ENCODE measurements around the gene NABP1.
A peak's percentile ranks its signal among the peaks of the same experiment; 100 is the strongest.

Gene NABP1

DNA sequence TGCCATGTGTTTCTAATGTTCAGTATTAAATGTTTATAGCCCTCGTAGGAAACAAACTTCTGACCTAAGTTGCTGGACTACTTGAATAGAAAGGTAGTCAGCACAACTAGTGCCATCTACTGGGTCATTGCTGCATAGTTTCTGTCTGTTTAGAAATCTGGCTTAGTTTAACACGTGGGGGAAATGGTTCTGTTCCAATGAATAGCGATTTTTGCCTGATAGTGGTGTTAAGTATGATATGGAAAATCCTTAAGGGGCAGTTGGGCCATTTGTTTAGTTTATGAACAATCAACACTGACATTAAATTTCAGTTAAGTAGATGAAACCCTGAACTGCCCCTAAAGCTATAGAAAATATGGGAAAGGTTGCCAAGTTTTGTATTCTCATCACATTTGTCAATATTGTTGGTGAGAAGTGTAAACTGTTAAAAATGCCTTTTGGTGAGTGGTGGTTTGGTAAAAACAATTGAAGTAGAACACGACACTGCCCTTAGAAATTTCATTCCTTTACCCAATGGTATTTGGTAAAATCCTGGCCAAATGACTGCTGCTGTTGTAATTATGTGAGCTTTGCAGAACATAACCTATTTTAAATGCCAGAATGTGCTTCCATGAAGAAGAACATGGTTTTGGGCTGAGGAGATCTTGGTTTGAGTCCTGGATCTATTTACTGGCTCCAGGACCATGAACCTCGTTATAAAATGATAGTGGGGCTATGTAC is 13.2 kb downstream of the NABP1 start:
- peak overlapping the region; percentile 22 for H3K4me3 ChIP-seq
- H3K27ac ChIP-seq = no peak overlapping the region
- no peak for DNase-seq (ENCODE audit: low spot score)
- TF ChIP-seq CTCF (IDR thresholded peaks at IDR 0.05) = peak; percentile 33

DNA sequence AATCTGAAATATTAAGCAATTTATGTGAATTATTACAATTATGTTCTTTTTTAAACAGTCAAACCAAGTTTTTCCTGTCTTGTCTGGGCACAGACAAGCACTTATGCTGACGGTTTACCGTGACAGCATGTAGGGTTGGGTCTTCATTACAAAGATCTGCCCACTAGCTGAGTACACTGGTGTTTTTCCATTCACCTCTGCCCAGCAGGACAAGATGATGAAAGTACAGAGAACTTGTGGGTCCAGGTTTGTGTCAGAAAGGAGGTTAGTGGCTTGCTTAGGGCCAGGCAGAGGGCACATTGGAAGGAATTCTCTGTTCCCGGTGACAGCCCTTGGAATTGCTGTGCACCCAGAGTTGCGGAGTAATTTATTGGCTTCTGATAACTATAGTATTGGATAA is 14.0 kb downstream of the NABP1 start:
- DNase-seq (ENCODE audit: low spot score) = no peak
- no peak for TF ChIP-seq CTCF (IDR thresholded peaks at IDR 0.05)
- H3K4me3 ChIP-seq = no peak overlapping the region
- no peak overlapping the region for H3K27ac ChIP-seq

DNA sequence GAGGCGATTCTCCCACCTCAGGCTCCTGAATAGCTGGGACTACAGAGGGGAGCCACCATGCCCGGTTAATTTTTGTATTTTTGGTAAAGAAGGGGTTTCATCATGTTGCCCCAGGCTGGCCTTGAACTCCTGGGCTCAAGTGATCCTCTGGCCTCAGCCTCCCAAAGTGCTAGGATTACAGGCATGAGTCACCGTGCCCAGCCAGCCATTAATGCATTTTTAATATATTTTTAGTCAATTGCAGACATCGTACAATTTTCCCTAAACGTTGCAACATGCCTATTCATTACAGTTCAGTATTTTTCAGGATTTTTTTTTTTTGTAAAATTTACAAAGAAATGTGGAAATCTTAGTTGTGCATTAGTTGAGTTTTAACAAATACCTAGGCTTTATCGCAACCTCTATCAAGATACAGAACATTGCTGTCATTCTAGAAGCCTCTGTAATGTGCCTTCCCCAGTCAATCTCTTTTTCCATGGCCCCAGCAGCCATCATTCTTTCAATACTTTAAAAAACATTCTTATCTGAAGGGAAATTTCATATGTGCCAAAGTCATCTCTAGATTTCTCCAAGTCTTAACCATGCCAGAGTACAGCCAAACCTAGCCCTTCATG is 14.7 kb downstream of the NABP1 start:
- Histone ChIP-seq H3K4me3 (no peak overlapping the region), H3K27ac (no peak overlapping the region)
- no peak for TF ChIP-seq CTCF (IDR thresholded peaks at IDR 0.05)
- DNase-seq (ENCODE audit: low spot score) = no peak

- no peak overlapping the region for H3K27ac ChIP-seq
- TF ChIP-seq CTCF (IDR thresholded peaks at IDR 0.05) = no peak
- no peak overlapping the region for H3K4me3 ChIP-seq
- DNase-seq (ENCODE audit: low spot score) = no peak
Observed at GRCh38 chr2:191693166-191693565, 15.2 kb downstream of the NABP1 start.

GRCh38 chr2:191693778-191694177 is 15.8 kb downstream of the NABP1 start:
- Histone ChIP-seq H3K27ac (no peak overlapping the region), H3K4me3 (no peak overlapping the region)
- no peak for DNase-seq (ENCODE audit: low spot score)
- no peak for TF ChIP-seq CTCF (IDR thresholded peaks at IDR 0.05)

GRCh38 chr2:191696001-191696400 is 18.1 kb downstream of the NABP1 start:
- no peak for TF ChIP-seq CTCF (IDR thresholded peaks at IDR 0.05)
- no peak for DNase-seq (ENCODE audit: low spot score)
- H3K27ac ChIP-seq = no peak overlapping the region
- no peak overlapping the region for H3K4me3 ChIP-seq

GRCh38 chr2:191696966-191697365 is 19.0 kb downstream of the NABP1 start:
- no peak for TF ChIP-seq CTCF (IDR thresholded peaks at IDR 0.05)
- H3K27ac ChIP-seq = no peak overlapping the region
- DNase-seq (ENCODE audit: low spot score) = no peak
- no peak overlapping the region for H3K4me3 ChIP-seq
